Epithelial cell of prostate (primary cell): ENCODE results near the gene MFSD6.
A peak's percentile ranks its signal among the peaks of the same experiment; 100 is the strongest.

Source experiments
- DNase-seq: peaks from one replicate; pipeline ENCODE4 v3.0.0-alpha.2; 2011; ENCODE audit warnings: low read depth, low spot score
- H3K27ac ChIP-seq: fragments of 450-650 bp; 2 replicates; pipeline ENCODE4 v1.5.1; 2017; ENCODE audit warnings: mild to moderate bottlenecking

The MFSD6 gene

GRCh38 chr2:190519975-190520767 is 112.0 kb downstream of the MFSD6 start:
- no peak overlapping the region for H3K27ac ChIP-seq
- no peak for DNase-seq

- no peak for DNase-seq
- H3K27ac ChIP-seq: no peak overlapping the region
Observed at GRCh38 chr2:190524928-190525327, 116.8 kb downstream of the MFSD6 start.

DNA sequence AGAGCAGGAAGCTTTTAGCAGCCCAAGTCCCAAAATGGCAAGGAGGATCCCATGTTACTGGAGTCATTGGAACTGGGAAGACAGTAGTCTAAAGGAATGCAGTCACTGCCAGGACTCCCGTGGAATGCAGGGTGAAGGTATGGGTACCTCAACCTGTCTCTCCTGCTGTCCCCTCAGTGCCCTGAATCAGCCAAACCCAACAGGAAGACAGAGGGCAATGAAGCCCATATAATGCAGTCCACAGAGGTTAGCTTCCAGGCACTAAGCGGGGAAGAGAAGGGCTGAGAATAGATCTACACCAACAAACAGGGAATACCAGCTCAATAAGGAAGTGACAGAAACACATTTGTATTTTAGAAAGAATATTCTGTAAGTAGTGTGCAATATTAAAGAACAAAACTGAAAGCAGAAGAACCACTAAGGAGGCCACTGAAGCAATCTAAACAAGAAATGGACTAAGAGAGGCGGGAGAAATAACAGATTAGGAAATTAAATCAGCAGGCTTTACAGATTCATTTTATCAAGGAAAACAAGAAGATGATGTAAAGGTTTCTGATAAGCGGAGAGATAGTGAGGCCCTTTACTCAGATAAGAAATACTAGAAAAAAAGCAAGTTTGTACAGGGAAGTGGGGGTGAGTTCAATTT is 118.1 kb downstream of the MFSD6 start:
- no peak for DNase-seq
- H3K27ac ChIP-seq: no peak overlapping the region

DNA sequence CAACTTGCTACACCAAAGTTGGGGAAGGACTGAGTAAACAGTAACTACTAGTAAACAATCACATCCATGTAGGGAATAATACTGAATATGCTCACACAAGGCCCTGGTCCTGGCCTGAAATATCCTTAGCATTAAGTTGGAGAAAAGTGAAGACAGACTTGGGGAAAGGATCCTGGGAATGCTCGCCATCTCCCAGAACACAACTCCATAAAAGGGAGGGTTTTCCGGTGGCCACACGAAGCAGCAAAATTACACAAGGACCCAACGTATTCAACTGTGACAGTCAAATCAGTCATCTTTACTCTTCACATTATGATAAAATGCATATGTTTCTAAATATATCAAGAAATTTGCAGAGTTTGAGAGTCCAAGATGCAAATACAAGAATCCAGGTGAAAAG is 119.1 kb downstream of the MFSD6 start:
- no peak overlapping the region for H3K27ac ChIP-seq
- DNase-seq: no peak

- no peak for DNase-seq
- no peak overlapping the region for H3K27ac ChIP-seq
Observed at GRCh38 chr2:190527918-190528317, 119.8 kb downstream of the MFSD6 start.

DNA sequence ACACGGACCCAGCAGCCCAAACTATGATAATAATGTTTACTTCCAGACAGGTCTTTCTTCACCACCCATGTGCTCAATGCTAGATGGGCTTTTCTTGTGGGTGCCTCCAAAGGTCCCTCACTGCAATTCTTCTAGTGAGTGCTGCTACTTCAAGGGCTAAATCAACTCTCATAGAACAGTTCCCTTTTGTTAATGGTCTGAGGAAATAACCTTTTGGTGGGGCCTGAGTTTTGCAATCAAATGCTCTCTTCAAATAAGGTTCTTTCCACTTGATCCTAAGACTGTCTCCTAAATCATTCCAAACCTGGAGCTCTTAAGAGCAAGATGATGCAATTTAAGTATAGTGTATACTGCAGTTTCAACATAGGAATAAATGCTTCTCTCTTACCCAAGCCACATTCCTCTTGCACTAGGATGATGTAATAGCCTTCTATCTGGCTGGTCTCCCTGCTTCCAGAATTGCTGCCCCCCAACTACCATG is 120.4 kb downstream of the MFSD6 start:
- DNase-seq: no peak
- H3K27ac ChIP-seq: peak overlapping the region; percentile 32

DNA sequence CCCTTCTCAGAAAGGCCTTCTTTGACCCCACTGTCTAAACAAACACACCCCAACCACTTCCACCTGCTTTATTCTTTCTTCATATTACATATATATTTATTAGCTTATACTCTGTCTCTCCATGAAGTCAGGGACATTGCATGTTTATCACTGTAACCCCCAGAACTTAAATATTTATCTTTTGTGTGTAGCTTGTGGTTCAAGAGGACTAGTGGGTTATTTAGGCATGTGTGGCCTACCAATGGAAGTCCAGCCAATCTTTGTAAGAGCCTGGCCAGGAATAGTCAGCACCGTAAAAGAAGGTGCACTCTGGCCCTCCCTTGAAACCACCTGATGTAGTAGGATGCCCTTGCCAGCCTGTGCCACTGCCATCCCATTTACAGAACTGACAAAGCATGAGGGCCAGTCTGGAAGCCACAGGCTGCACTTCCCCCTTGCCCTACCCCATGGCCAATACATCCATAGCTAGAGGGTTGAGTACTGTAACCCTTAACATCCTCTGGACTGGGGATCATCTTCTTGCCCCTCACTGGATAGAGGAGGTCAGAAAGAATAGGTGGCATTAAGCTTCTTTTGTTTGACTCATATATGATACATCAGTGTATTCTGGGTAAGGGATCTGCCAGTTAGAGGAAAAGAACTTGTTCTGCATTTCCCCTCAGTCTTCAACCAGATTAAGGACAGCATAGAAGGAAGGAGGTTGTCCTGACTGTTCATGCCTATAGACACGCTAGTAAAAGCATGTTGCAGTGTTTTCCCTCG is 121.5 kb downstream of the MFSD6 start:
- H3K27ac ChIP-seq: no peak overlapping the region
- no peak for DNase-seq

GRCh38 chr2:190530248-190530900 is 122.2 kb downstream of the MFSD6 start:
- no peak for DNase-seq
- no peak overlapping the region for H3K27ac ChIP-seq

GRCh38 chr2:190532581-190532980 is 124.4 kb downstream of the MFSD6 start:
- H3K27ac ChIP-seq: no peak overlapping the region
- no peak for DNase-seq

- no peak for DNase-seq
Observed at GRCh38 chr2:190533175-190533967, 125.2 kb downstream of the MFSD6 start.

GRCh38 chr2:190533968-190534309 is 125.8 kb downstream of the MFSD6 start:
- peak overlapping the region; percentile 62 for H3K27ac ChIP-seq
- DNase-seq: no peak

More at GRCh38 chr2:190533175-190533967, 125.2 kb downstream of the MFSD6 start:
- H3K27ac ChIP-seq: peak overlapping the region; percentile 62

- H3K27ac ChIP-seq: peak within 1 kb of the TSS; percentile 62
- no peak for DNase-seq
Observed at GRCh38 chr2:190534310-190535120, 126.4 kb downstream of the MFSD6 start, which contains the start of gene NEMP2. NEMP2 (minus strand) TSS chr2:190534722; CDS start chr2:190534655, 67 bp downstream.

GRCh38 chr2:190535121-190535439 is 126.9 kb downstream of the MFSD6 start:
- no peak for DNase-seq
- peak overlapping the region; percentile 62 for H3K27ac ChIP-seq

GRCh38 chr2:190535586-190535985 is 127.4 kb downstream of the MFSD6 start:
- DNase-seq: no peak
- peak overlapping the region; percentile 62 for H3K27ac ChIP-seq

- no peak overlapping the region for H3K27ac ChIP-seq
- DNase-seq: no peak
Observed at GRCh38 chr2:190537765-190538164, 129.6 kb downstream of the MFSD6 start.

GRCh38 chr2:190538201-190538600 is 130.0 kb downstream of the MFSD6 start:
- DNase-seq: no peak
- H3K27ac ChIP-seq: no peak overlapping the region

GRCh38 chr2:190540048-190540447 is 131.9 kb downstream of the MFSD6 start:
- no peak for DNase-seq
- no peak overlapping the region for H3K27ac ChIP-seq

DNA sequence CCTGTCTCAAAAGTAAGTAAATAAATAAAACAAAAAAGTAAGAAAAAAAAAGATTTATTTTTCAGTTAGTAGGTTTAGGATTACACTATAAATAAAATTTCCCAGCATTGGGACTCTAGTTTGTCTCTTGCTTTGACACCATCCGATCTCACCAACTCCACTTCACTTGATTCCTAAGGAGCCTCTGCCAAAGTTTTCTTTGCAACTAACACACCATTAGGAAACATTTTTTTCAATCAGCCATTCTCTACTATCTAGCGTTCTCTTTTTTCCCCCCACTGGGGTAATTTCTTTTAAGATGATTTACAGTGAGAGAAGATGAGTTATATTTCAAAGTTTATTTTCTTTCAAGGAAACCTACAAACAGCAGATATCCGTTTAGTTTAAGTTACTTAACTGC is 136.9 kb downstream of the MFSD6 start:
- H3K27ac ChIP-seq: no peak overlapping the region
- no peak for DNase-seq
